Measurements from ENCODE around the gene ABHD16A. TPM values are rescaled to one million over a fixed set of nuclear protein-coding genes. Genes with fewer than 3 reads are reported as not detected.

The ABHD16A gene
- total and polyA plus RNA-seq, 4 experiments from 2014 or later: 35.9 to 69.2 (median 56.4) TPM

DNA sequence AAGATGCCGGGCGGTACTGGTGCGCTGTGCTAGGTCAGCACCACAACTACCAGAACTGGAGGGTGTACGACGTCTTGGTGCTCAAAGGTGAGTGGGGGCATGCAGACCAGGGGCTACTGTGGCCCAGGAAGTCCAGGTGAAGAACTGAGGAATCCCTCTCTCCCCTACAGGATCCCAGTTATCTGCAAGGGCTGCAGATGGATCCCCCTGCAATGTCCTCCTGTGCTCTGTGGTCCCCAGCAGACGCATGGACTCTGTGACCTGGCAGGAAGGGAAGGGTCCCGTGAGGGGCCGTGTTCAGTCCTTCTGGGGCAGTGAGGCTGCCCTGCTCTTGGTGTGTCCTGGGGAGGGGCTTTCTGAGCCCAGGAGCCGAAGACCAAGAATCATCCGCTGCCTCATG lies 4.6 kb upstream of the ABHD16A start:
- Histone ChIP-seq H3K27me3 (ENCODE audit: insufficient read depth, low read length) (no peaks in the 10 kb centered on the region), H3K36me3 (ENCODE audit: insufficient read depth, low read length) (no peaks in the 10 kb centered on the region), H3K4me3 (ENCODE audit: low read length in 2 of 2) (no peak overlapping the region), H3K27ac (ENCODE audit: low read depth, low read length) (no peak overlapping the region), H3K4me1 (ENCODE audit: insufficient read depth, low read length) (peaks cover 19% of the 10 kb centered on the region), H3K9me3 (ENCODE audit: control insufficient read depth in 1 of 2, low read length in 2 of 2) (no peaks in the 10 kb centered on the region)
- Mint-ChIP-seq H3K4me3 (no peak overlapping the region), H3K27me3 (peaks cover 0 to under 1% of the 10 kb centered on the region in 2 donors), H3K36me3 (peaks cover 0 to 4% of the 10 kb centered on the region in 2 donors), H3K27ac (no peak overlapping the region), H3K9me3 (peaks cover 0 to under 1% (median 0%) of the 10 kb centered on the region in 8 donors), H3K4me1 (peaks cover 8 to 29% (median 20%) of the 10 kb centered on the region in 4 donors)
- ChIA-PET POLR2A (ENCODE audit: partially characterized antibody) (no interaction called here), CTCF (ENCODE audit: partially characterized antibody) (no interaction called here)
- DNase-seq: no peak
- intact Hi-C loops (cut with micrococcal nuclease): no loop called here

GRCh38 chr6:31706599-31706998 lies 3.5 kb upstream of the ABHD16A start, which contains the start of gene LY6G6F:
Gene LY6G6F (plus strand): TSS chr6:31706866. CDS start chr6:31706907, 41 bp downstream.
- POLR2A ChIA-PET (ENCODE audit: partially characterized antibody): no interaction called here
- CTCF ChIA-PET (ENCODE audit: partially characterized antibody): no interaction called here
- peak within 1 kb of the TSS in 2 of 7 donors; percentile 42 to 48 for H3K27ac Mint-ChIP-seq

GRCh38 chr6:31705931-31706330 lies 2.8 kb upstream of the ABHD16A start:
- Histone ChIP-seq H3K4me1 (ENCODE audit: insufficient read depth, low read length) (peaks cover 27% of the 10 kb centered on the region), H3K27me3 (ENCODE audit: insufficient read depth, low read length) (no peaks in the 10 kb centered on the region), H3K4me3 (ENCODE audit: low read length in 2 of 2) (no peak overlapping the region), H3K27ac (ENCODE audit: low read depth, low read length) (no peak overlapping the region), H3K36me3 (ENCODE audit: insufficient read depth, low read length) (no peaks in the 10 kb centered on the region), H3K9me3 (ENCODE audit: control insufficient read depth in 1 of 2, low read length in 2 of 2) (no peaks in the 10 kb centered on the region)
- no peak overlapping the region for H3K27ac Mint-ChIP-seq
- ChIA-PET CTCF (ENCODE audit: partially characterized antibody) (no interaction called here), POLR2A (ENCODE audit: partially characterized antibody) (no interaction called here)
- H3K27me3 Mint-ChIP-seq: no peaks in the 10 kb centered on the region
- DNase-seq: no peak
- no peak overlapping the region for H3K4me3 Mint-ChIP-seq
- H3K9me3 Mint-ChIP-seq: peaks cover 0 to 5% (median 0%) of the 10 kb centered on the region in 8 donors
- peaks cover 19 to 35% (median 28%) of the 10 kb centered on the region in 4 donors for H3K4me1 Mint-ChIP-seq
- intact Hi-C loops (cut with micrococcal nuclease): no loop called here
- peaks cover 4 to 18% of the 10 kb centered on the region in 2 donors for H3K36me3 Mint-ChIP-seq

More at GRCh38 chr6:31706599-31706998, 3.5 kb upstream of the ABHD16A start, which contains the start of gene LY6G6F:
- H3K36me3 ChIP-seq (ENCODE audit: insufficient read depth, low read length): no peaks in the 10 kb centered on the region
- H3K4me1 ChIP-seq (ENCODE audit: insufficient read depth, low read length): peaks cover 27% of the 10 kb centered on the region
- H3K27me3 ChIP-seq (ENCODE audit: insufficient read depth, low read length): no peaks in the 10 kb centered on the region
- no peak within 1 kb of the TSS for H3K27ac ChIP-seq (ENCODE audit: low read depth, low read length)
- H3K9me3 ChIP-seq (ENCODE audit: control insufficient read depth in 1 of 2, low read length in 2 of 2): no peaks in the 10 kb centered on the region
- DNase-seq: no peak
- peaks cover 15 to 35% (median 28%) of the 10 kb centered on the region in 4 donors for H3K4me1 Mint-ChIP-seq
- H3K27me3 Mint-ChIP-seq: no peaks in the 10 kb centered on the region
- H3K36me3 Mint-ChIP-seq: peaks cover 0 to 13% of the 10 kb centered on the region in 2 donors
- H3K4me3 ChIP-seq (ENCODE audit: low read length in 2 of 2): no peak within 1 kb of the TSS
- intact Hi-C loops (cut with micrococcal nuclease): no loop called here
- no peak within 1 kb of the TSS for H3K4me3 Mint-ChIP-seq
- peaks cover 0 to 5% (median 0%) of the 10 kb centered on the region in 8 donors for H3K9me3 Mint-ChIP-seq

GRCh38 chr6:31702405-31702818 lies 712 bp downstream of the ABHD16A start:
- intact Hi-C loops (cut with micrococcal nuclease): loop anchor here (2.0 kb wide), 2 partner anchors 22 to 36 kb away; partner anchors contain the start of gene LY6G5C
- ChIA-PET POLR2A (ENCODE audit: partially characterized antibody) (interaction anchor here (0.7 to 2.7 kb wide), 26 partner anchors 9 to 1269 kb away, joined by 3 to 22 read pairs (median 7); partner anchors contain the start of genes BAG6, CLIC1, CSNK2B and DDAH2), CTCF (ENCODE audit: partially characterized antibody) (interaction anchor here (1.0 to 3.2 kb wide), 3 partner anchors 27 to 128 kb away, joined by 4 to 11 read pairs (median 8); partner anchors contain the start of gene DDAH2)
- peak in 1 of 5 donors; percentile 7 for DNase-seq
- peaks cover 0 to 5% (median 0%) of the 10 kb centered on the region in 8 donors for H3K9me3 Mint-ChIP-seq
- Histone ChIP-seq H3K27ac (ENCODE audit: low read depth, low read length) (peak overlapping the region; percentile 97), H3K9me3 (ENCODE audit: control insufficient read depth in 1 of 2, low read length in 2 of 2) (no peaks in the 10 kb centered on the region), H3K4me1 (ENCODE audit: insufficient read depth, low read length) (peaks cover 33% of the 10 kb centered on the region), H3K27me3 (ENCODE audit: insufficient read depth, low read length) (no peaks in the 10 kb centered on the region), H3K4me3 (ENCODE audit: low read length in 2 of 2) (peak overlapping the region; percentile 70 to 82), H3K36me3 (ENCODE audit: insufficient read depth, low read length) (peaks cover 22% of the 10 kb centered on the region)
- peaks cover 14 to 29% of the 10 kb centered on the region in 2 donors for H3K36me3 Mint-ChIP-seq
- peaks cover 25 to 49% (median 39%) of the 10 kb centered on the region in 4 donors for H3K4me1 Mint-ChIP-seq
- no peaks in the 10 kb centered on the region for H3K27me3 Mint-ChIP-seq
- peak overlapping the region; percentile 93 to 99 (median 98) for H3K27ac Mint-ChIP-seq
- H3K4me3 Mint-ChIP-seq: peak overlapping the region; percentile 97 to 99 (median 98)

DNA sequence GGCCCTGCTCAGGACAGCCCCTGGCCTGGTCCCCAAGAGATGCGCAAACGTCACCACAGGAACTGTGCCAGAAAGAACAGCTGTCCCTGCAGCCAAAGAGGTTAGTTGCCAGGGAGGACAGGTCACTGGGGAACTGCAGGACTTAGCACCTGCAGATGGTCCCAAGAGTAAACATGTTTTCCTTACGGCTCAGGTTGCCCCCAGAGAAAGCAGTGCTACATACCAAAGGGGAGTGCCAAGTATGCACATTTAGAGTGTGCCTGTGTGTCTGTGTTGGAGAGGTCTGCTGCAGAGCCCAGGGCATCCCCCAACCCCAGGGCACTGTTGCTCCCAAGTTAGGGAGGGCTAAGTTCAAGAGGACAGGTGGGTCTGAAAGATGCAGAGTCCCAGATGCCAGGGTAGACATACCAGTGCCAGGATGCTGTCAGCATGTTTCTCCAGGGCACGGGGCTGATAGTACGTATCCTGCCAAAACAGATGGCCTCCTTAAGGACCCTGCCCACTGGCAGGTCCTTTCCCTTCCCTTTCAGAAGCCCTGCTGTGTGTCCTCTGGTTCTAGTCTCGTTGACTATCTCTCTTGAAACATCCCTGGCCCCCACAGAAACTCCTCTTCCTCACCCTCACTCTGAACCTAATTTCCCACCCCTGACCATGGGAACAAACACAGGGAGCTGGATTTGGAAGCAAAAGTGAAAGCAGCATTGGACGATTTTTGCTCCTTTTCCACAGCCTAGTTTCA lies 1.3 kb downstream of the ABHD16A start:
- Mint-ChIP-seq H3K4me1 (peaks cover 25 to 53% (median 41%) of the 10 kb centered on the region in 4 donors), H3K27ac (peak overlapping the region; percentile 93 to 99 (median 98)), H3K27me3 (no peaks in the 10 kb centered on the region), H3K9me3 (peaks cover 0 to 5% (median 0%) of the 10 kb centered on the region in 8 donors), H3K36me3 (peaks cover 20 to 35% of the 10 kb centered on the region in 2 donors), H3K4me3 (peak overlapping the region; percentile 97 to 99 (median 98))
- Histone ChIP-seq H3K36me3 (ENCODE audit: insufficient read depth, low read length) (peaks cover 27% of the 10 kb centered on the region), H3K4me1 (ENCODE audit: insufficient read depth, low read length) (peaks cover 35% of the 10 kb centered on the region), H3K27me3 (ENCODE audit: insufficient read depth, low read length) (no peaks in the 10 kb centered on the region), H3K9me3 (ENCODE audit: control insufficient read depth in 1 of 2, low read length in 2 of 2) (no peaks in the 10 kb centered on the region), H3K27ac (ENCODE audit: low read depth, low read length) (peak overlapping the region; percentile 97), H3K4me3 (ENCODE audit: low read length in 2 of 2) (peak overlapping the region; percentile 70 to 82)
- DNase-seq: no peak
- CTCF ChIA-PET (ENCODE audit: partially characterized antibody): interaction anchor here (2.1 to 3.2 kb wide), 2 partner anchors 28 to 129 kb away, joined by 8 to 11 read pairs; partner anchors contain the start of gene DDAH2
- intact Hi-C loops (cut with micrococcal nuclease): loop anchor here (2.0 kb wide), 2 partner anchors 21 to 37 kb away; partner anchors contain the start of gene LY6G5C
- POLR2A ChIA-PET (ENCODE audit: partially characterized antibody): interaction anchor here (0.9 to 2.7 kb wide), 14 partner anchors 8 to 200 kb away, joined by 3 to 22 read pairs (median 11); partner anchors contain the start of genes BAG6, CSNK2B, GPANK1 and HSPA1A

- Mint-ChIP-seq H3K36me3 (peaks cover 24 to 41% of the 10 kb centered on the region in 2 donors), H3K4me3 (peak overlapping the region; percentile 72 to 99 (median 98)), H3K27me3 (no peaks in the 10 kb centered on the region), H3K4me1 (peaks cover 25 to 53% (median 41%) of the 10 kb centered on the region in 4 donors), H3K27ac (peak overlapping the region; percentile 64 to 99 (median 81)), H3K9me3 (peaks cover 0 to 5% (median 0%) of the 10 kb centered on the region in 8 donors)
- ChIA-PET CTCF (ENCODE audit: partially characterized antibody) (no interaction called here), POLR2A (ENCODE audit: partially characterized antibody) (interaction anchor here (1.1 to 2.7 kb wide), 2 partner anchors 127 to 162 kb away, joined by 3 to 9 read pairs; partner anchors contain the start of gene NEU1)
- H3K27ac ChIP-seq (ENCODE audit: low read depth, low read length): peak overlapping the region; percentile 97
- no peaks in the 10 kb centered on the region for H3K27me3 ChIP-seq (ENCODE audit: insufficient read depth, low read length)
- no peak overlapping the region for H3K4me3 ChIP-seq (ENCODE audit: low read length in 2 of 2)
- no peaks in the 10 kb centered on the region for H3K9me3 ChIP-seq (ENCODE audit: control insufficient read depth in 1 of 2, low read length in 2 of 2)
- peaks cover 31% of the 10 kb centered on the region for H3K36me3 ChIP-seq (ENCODE audit: insufficient read depth, low read length)
- DNase-seq: no peak
- peaks cover 35% of the 10 kb centered on the region for H3K4me1 ChIP-seq (ENCODE audit: insufficient read depth, low read length)
- intact Hi-C loops (cut with micrococcal nuclease): no loop called here
These were observed 2.3 kb downstream of the ABHD16A start for GRCh38 chr6:31700740-31701401.
